Lower leg skin (tissue), 3 donors: ENCODE data around the gene CARS1.

ENCODE experiments used
- POLR2A ChIP-seq, 2 donors: fragments of 450-650 bp; IDR thresholded peaks; one replicate each; pipeline ENCODE4 v1.6.1; 2016 to 2017; ENCODE audit warnings: antibody characterized with exemption in 2 of 2, mild to moderate bottlenecking in 1 of 2, moderate library complexity in 1 of 2
- TF ChIP-seq, protein P1 (sequence below), 3 donors: fragments of 450-650 bp; IDR thresholded peaks; one replicate each; pipeline ENCODE4 v1.5.1; 2016; ENCODE audit warnings: antibody characterized with exemption in 3 of 3, mild to moderate bottlenecking in 3 of 3, moderate library complexity in 2 of 3

GRCh38 chr11:3086671-3087150 lies 29.5 kb upstream of the CARS1 start:
- no peak for TF ChIP-seq POLR2A (IDR thresholded peaks at IDR 0.05)
- TF ChIP-seq, protein P1, sequence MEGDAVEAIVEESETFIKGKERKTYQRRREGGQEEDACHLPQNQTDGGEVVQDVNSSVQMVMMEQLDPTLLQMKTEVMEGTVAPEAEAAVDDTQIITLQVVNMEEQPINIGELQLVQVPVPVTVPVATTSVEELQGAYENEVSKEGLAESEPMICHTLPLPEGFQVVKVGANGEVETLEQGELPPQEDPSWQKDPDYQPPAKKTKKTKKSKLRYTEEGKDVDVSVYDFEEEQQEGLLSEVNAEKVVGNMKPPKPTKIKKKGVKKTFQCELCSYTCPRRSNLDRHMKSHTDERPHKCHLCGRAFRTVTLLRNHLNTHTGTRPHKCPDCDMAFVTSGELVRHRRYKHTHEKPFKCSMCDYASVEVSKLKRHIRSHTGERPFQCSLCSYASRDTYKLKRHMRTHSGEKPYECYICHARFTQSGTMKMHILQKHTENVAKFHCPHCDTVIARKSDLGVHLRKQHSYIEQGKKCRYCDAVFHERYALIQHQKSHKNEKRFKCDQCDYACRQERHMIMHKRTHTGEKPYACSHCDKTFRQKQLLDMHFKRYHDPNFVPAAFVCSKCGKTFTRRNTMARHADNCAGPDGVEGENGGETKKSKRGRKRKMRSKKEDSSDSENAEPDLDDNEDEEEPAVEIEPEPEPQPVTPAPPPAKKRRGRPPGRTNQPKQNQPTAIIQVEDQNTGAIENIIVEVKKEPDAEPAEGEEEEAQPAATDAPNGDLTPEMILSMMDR (IDR thresholded peaks at IDR 0.05): no peak
